ENCODE data around the gene POPDC3. TPM values are rescaled to one million over a fixed set of nuclear protein-coding genes. Genes with fewer than 3 reads are reported as not detected.

Gene POPDC3
- polyA plus RNA-seq, 3 donors = not detected

DNA sequence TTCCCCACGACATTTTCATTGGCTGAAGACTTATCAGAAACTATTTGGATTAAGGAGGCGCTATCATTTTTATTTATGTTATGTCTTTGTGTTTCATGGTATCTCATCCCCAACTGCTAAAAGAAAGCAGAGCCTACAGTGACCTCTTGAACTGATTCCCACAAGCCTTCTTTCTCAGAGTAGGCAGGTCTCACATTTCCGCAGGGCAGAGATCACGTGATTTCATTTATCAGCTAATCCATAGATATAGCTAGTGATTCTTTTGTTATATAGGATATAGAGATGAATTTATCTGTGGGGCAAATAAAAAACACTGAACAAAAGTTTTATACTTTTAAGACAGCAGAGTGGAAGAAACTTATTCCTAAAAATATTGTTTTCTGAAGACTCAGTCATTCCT is 25.0 kb upstream of the POPDC3 start:
- DNase-seq = no peak
- Histone ChIP-seq H3K9me3 (replicated peaks in 1 of 2; ENCODE audit: control insufficient read depth in 1 of 2, insufficient read depth in 1 of 2, low read length in 2 of 2) (no peaks in the 10 kb centered on the region), H3K4me2 (replicated peaks; ENCODE audit: extremely low read depth, low read length, poor library complexity, severe bottlenecking) (no peak overlapping the region), H3K4me1 (ENCODE audit: control insufficient read depth in 1 of 2, insufficient read depth in 2 of 2, low read length in 2 of 2) (no peaks in the 10 kb centered on the region), H3K79me2 (ENCODE audit: insufficient read depth, low read length) (no peaks in the 10 kb centered on the region), H3K4me3 (replicated peaks in 1 of 3; ENCODE audit: low read depth in 2 of 3, low read length in 3 of 3) (no peak overlapping the region), H3K9ac (ENCODE audit: insufficient read depth, low read length, poor library complexity, severe bottlenecking) (no peak overlapping the region), H3K36me3 (replicated peaks in 1 of 2; ENCODE audit: control insufficient read depth in 1 of 2, insufficient read depth in 2 of 2, low read length in 2 of 2) (no peaks in the 10 kb centered on the region), H4K20me1 (ENCODE audit: insufficient read depth, low read length) (no peaks in the 10 kb centered on the region), H3K27me3 (ENCODE audit: control insufficient read depth in 2 of 2, insufficient read depth in 2 of 2, low read length in 2 of 2) (no peaks in the 10 kb centered on the region), H2AFZ (ENCODE audit: insufficient read depth, low read depth, low read length, poor library complexity, severe bottlenecking) (no peak overlapping the region), H3K27ac (ENCODE audit: low read depth in 1 of 2, low read length in 2 of 2) (no peak overlapping the region)
- Mint-ChIP-seq H3K4me3 (no peak overlapping the region), H3K9me3 (peaks cover 0 to 7% (median 0%) of the 10 kb centered on the region in 7 donors), H3K27me3 (ENCODE audit: low read depth in 3 of 3) (peaks cover 0 to 4% (median 3%) of the 10 kb centered on the region in 3 donors), H3K27ac (no peak overlapping the region), H3K36me3 (no peaks in the 10 kb centered on the region), H3K4me1 (no peaks in the 10 kb centered on the region)
- no CpG with 5 or more reads among the region's 4 CpGs for WGBS (ENCODE audit: insufficient coverage)
- TF ChIP-seq, protein P1, sequence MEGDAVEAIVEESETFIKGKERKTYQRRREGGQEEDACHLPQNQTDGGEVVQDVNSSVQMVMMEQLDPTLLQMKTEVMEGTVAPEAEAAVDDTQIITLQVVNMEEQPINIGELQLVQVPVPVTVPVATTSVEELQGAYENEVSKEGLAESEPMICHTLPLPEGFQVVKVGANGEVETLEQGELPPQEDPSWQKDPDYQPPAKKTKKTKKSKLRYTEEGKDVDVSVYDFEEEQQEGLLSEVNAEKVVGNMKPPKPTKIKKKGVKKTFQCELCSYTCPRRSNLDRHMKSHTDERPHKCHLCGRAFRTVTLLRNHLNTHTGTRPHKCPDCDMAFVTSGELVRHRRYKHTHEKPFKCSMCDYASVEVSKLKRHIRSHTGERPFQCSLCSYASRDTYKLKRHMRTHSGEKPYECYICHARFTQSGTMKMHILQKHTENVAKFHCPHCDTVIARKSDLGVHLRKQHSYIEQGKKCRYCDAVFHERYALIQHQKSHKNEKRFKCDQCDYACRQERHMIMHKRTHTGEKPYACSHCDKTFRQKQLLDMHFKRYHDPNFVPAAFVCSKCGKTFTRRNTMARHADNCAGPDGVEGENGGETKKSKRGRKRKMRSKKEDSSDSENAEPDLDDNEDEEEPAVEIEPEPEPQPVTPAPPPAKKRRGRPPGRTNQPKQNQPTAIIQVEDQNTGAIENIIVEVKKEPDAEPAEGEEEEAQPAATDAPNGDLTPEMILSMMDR (IDR thresholded peaks at IDR 0.05) = no peak
- intact Hi-C loops (cut with micrococcal nuclease) = no loop called here

DNA sequence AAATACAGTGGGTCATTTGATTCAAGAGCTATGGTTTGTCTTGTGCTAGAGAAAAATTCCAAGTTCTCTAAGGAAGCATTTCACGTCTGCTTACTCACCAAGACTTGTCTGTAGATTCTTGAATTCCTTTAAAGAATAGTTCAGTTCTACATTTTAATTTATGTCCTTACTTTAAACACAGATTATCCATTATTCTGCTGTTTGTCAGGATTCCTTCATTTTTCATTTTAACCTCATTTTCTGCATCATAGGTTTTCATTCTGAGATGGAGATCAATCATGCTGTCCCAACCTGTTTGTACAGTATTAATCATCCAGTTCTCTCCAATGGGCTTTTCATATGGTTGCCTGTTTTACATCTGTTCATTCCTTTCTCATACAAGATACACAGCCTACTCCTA is 24.5 kb upstream of the POPDC3 start:
- Mint-ChIP-seq H3K9me3 (peaks cover 0 to 7% (median 0%) of the 10 kb centered on the region in 7 donors), H3K27me3 (ENCODE audit: low read depth in 3 of 3) (peaks cover 0 to 4% (median 3%) of the 10 kb centered on the region in 3 donors), H3K36me3 (no peaks in the 10 kb centered on the region), H3K4me3 (no peak overlapping the region), H3K27ac (no peak overlapping the region), H3K4me1 (no peaks in the 10 kb centered on the region)
- DNase-seq = no peak
- no CpG with 5 or more reads among the region's 1 CpG for WGBS (ENCODE audit: insufficient coverage)
- H3K27ac ChIP-seq (ENCODE audit: low read depth in 1 of 2, low read length in 2 of 2) = no peak overlapping the region
- H3K9ac ChIP-seq (ENCODE audit: insufficient read depth, low read length, poor library complexity, severe bottlenecking) = no peak overlapping the region
- H3K4me1 ChIP-seq (ENCODE audit: control insufficient read depth in 1 of 2, insufficient read depth in 2 of 2, low read length in 2 of 2) = no peaks in the 10 kb centered on the region
- H2AFZ ChIP-seq (ENCODE audit: insufficient read depth, low read depth, low read length, poor library complexity, severe bottlenecking) = no peak overlapping the region
- no peak overlapping the region for H3K4me2 ChIP-seq (replicated peaks; ENCODE audit: extremely low read depth, low read length, poor library complexity, severe bottlenecking)
- no peaks in the 10 kb centered on the region for H3K79me2 ChIP-seq (ENCODE audit: insufficient read depth, low read length)
- TF ChIP-seq, protein P1 (IDR thresholded peaks at IDR 0.05) = no peak
- H3K4me3 ChIP-seq (replicated peaks in 1 of 3; ENCODE audit: low read depth in 2 of 3, low read length in 3 of 3) = no peak overlapping the region
- no peaks in the 10 kb centered on the region for H3K36me3 ChIP-seq (replicated peaks in 1 of 2; ENCODE audit: control insufficient read depth in 1 of 2, insufficient read depth in 2 of 2, low read length in 2 of 2)
- intact Hi-C loops (cut with micrococcal nuclease) = no loop called here
- H3K9me3 ChIP-seq (replicated peaks in 1 of 2; ENCODE audit: control insufficient read depth in 1 of 2, insufficient read depth in 1 of 2, low read length in 2 of 2) = no peaks in the 10 kb centered on the region
- no peaks in the 10 kb centered on the region for H3K27me3 ChIP-seq (ENCODE audit: control insufficient read depth in 2 of 2, insufficient read depth in 2 of 2, low read length in 2 of 2)
- H4K20me1 ChIP-seq (ENCODE audit: insufficient read depth, low read length) = no peaks in the 10 kb centered on the region
